Endothelial cell of umbilical vein (primary cell): ENCODE data around the gene SLC25A22. TPM values are rescaled to one million over a fixed set of nuclear protein-coding genes. Genes with fewer than 3 reads are reported as not detected.

Experiments
- BruUV-seq: library from RNA; stranded (reverse); fragments of 400-500 nt; replicated peaks from 2 replicates; lab custom pipeline; 2021; lab: Mats Ljungman, UMichigan
- CTCF ChIA-PET: fragments of 300-600, 350-600 bp; sonication (Branson Sonifier 250); formaldehyde crosslinking; loops from one replicate; lab custom pipeline; 2021; ENCODE audit warnings: antibody characterized with exemption, inconsistent platforms; lab: Charles Lee
- POLR2A ChIA-PET: fragments of 300-600, 350-600 bp; sonication (Branson Sonifier 250); formaldehyde crosslinking; loops from one replicate; lab custom pipeline; 2021; ENCODE audit warnings: antibody characterized with exemption, inconsistent platforms; lab: Charles Lee
- DNase-seq: peaks from one replicate; pipeline ENCODE4 v3.0.0-alpha.2; 2011; ENCODE audit warnings: low read depth, low spot score
- FAIRE-seq: peaks from 2 replicates; lab custom pipeline; 2011; peaks lifted over from hg19 to GRCh38; lab: Jason Lieb, UNC
- H2AFZ ChIP-seq: 2 replicates; pipeline ENCODE4 v1.6.0; 2012; ENCODE audit warnings: low read depth, low read length, control low read depth, inconsistent platforms
- H3K27ac ChIP-seq: 2 replicates; pipeline ENCODE4 v1.5.1; 2011; ENCODE audit warnings: low read depth, mild to moderate bottlenecking, control low read depth, low read length, moderate library complexity; ENCODE audit not compliant: insufficient read depth
- H3K27me3 ChIP-seq, 2 experiments: 2 replicates each; pipeline versions ENCODE4 v1.6.0 to v1.6.1; 2011; ENCODE audit warnings: low read length in 2 of 2, mixed read lengths in 1 of 2; ENCODE audit not compliant: control insufficient read depth in 2 of 2, insufficient read depth in 2 of 2
- H3K36me3 ChIP-seq, 2 experiments: 2 replicates in 1 of 2; 3 replicates in 1 of 2; pipeline ENCODE4 v1.5.1; 2011; ENCODE audit warnings: low read length in 2 of 2, mild to moderate bottlenecking in 1 of 2, moderate library complexity in 1 of 2; ENCODE audit not compliant: control insufficient read depth in 2 of 2, insufficient read depth in 2 of 2; ENCODE audit errors: extremely low read depth in 1 of 2
- H3K4me1 ChIP-seq: 3 replicates; pipeline ENCODE4 v1.5.1; 2011; ENCODE audit warnings: mild to moderate bottlenecking, low read length; ENCODE audit not compliant: control insufficient read depth, insufficient read depth; ENCODE audit errors: extremely low read depth
- H3K4me2 ChIP-seq: 2 replicates; pipeline ENCODE4 v1.6.1; 2011; ENCODE audit warnings: low read length, control low read depth, mixed read lengths; ENCODE audit not compliant: insufficient read depth
- H3K4me3 ChIP-seq, 3 experiments: fragments of 200-600 bp in 1 of 3; sonication (generic), shearing (Covaris generic) in 1 of 3; replicated peaks in 1 of 3; 2 replicates each; pipeline ENCODE4 v1.5.1; 2011 to 2016; ENCODE audit warnings: control low read depth in 3 of 3, low read length in 3 of 3, mild to moderate bottlenecking in 2 of 3, inconsistent platforms in 1 of 3, low read depth in 1 of 3, moderate library complexity in 1 of 3; ENCODE audit not compliant: insufficient read depth in 1 of 3
- H3K79me2 ChIP-seq: 2 replicates; pipeline ENCODE4 v1.6.0; 2012; ENCODE audit warnings: low read length, inconsistent platforms; ENCODE audit not compliant: control insufficient read depth, insufficient read depth
- H3K9ac ChIP-seq: replicated peaks from 2 replicates; pipeline ENCODE3; 2011; ENCODE audit warnings: low read length, control low read depth; ENCODE audit not compliant: insufficient read depth; ENCODE audit errors: extremely low read depth
- H3K9me1 ChIP-seq: replicated peaks from 3 replicates; pipeline ENCODE4 v1.6.0; 2011; ENCODE audit warnings: mild to moderate bottlenecking, low read length; ENCODE audit not compliant: control insufficient read depth, insufficient read depth; ENCODE audit errors: extremely low read depth
- H3K9me3 ChIP-seq: replicated peaks from 2 replicates; pipeline ENCODE4 v1.5.1; 2012; ENCODE audit warnings: low read length, inconsistent platforms; ENCODE audit not compliant: control insufficient read depth, insufficient read depth
- H4K20me1 ChIP-seq: replicated peaks from 2 replicates; pipeline ENCODE3; 2011; ENCODE audit warnings: mild to moderate bottlenecking, low read length; ENCODE audit not compliant: control insufficient read depth, insufficient read depth; ENCODE audit errors: extremely low read depth
- EZH2 ChIP-seq: IDR thresholded peaks from 2 replicates; pipeline ENCODE4 v1.6.1; 2012; ENCODE audit warnings: borderline replicate concordance, low read depth, mild to moderate bottlenecking, moderate library complexity, low read length, inconsistent platforms; ENCODE audit not compliant: severe bottlenecking
- FOS ChIP-seq: IDR thresholded peaks from 2 replicates; pipeline ENCODE4 v1.6.1; 2011; ENCODE audit warnings: mild to moderate bottlenecking, low read length, moderate library complexity, borderline replicate concordance; ENCODE audit not compliant: insufficient read depth
- GATA2 ChIP-seq: IDR thresholded peaks from 2 replicates; pipeline ENCODE4 v1.7.0; 2011; ENCODE audit warnings: low read depth, mild to moderate bottlenecking, moderate library complexity, mixed read lengths, low read length; ENCODE audit not compliant: insufficient read length, insufficient read depth
- JUN ChIP-seq: IDR thresholded peaks from 2 replicates; pipeline ENCODE4 v1.6.1; 2011; ENCODE audit warnings: borderline replicate concordance, low read depth; ENCODE audit not compliant: insufficient read length, insufficient read depth
- MYC ChIP-seq: IDR thresholded peaks from one replicate; pipeline ENCODE4 v1.6.1; 2011; ENCODE audit warnings: mild to moderate bottlenecking, low read depth, low read length
- POLR2A ChIP-seq: IDR thresholded peaks from 2 replicates; pipeline ENCODE4 v1.6.1; 2012; ENCODE audit warnings: low read depth, mild to moderate bottlenecking, control low read depth, low read length
- POLR2AphosphoS5 ChIP-seq: IDR thresholded peaks from 2 replicates; pipeline ENCODE4 v1.6.1; 2012; ENCODE audit warnings: low read depth, mild to moderate bottlenecking, control low read depth, low read length, moderate library complexity; ENCODE audit not compliant: insufficient read depth
- dilution Hi-C: fragments of 300-500 bp; cut with MboI; formaldehyde crosslinking; loops from one replicate; pipeline ENCODE4 v1.15.0; 2019; ENCODE audit warnings: low sequenced_read_pairs; ENCODE audit not compliant: extremely low pct_ligation_motif_present
- intact Hi-C: fragments of 100-400 bp; cut with micrococcal nuclease; formaldehyde crosslinking; loops from one replicate; pipeline ENCODE4 v1.10.0; 2022
- polyA plus RNA-seq, 4 experiments: library from polyadenylated mRNA; depleted of rRNA in 3 of 4; stranded (reverse) in 3 of 4; unstranded in 1 of 4; fragments of >200 nt; gene quantifications; 2 replicates each; pipeline versions ENCODE4 v1.2.1 to v1.2.3, GENCODE V29; 2011 to 2012; ENCODE audit warnings: missing spikeins in 1 of 4
- total RNA-seq: library from RNA; stranded (reverse); gene quantifications from 2 replicates; pipeline ENCODE4 v1.2.3, GENCODE V29; 2021
- TF ChIP-seq, protein P1 (sequence below): IDR thresholded peaks from 2 replicates; pipeline ENCODE4 v1.6.1; 2011; ENCODE audit not compliant: insufficient read depth, insufficient read length
- TF ChIP-seq, protein P2 (sequence below), 2 donors: IDR thresholded peaks; 1 replicate in 1 of 2; 2 replicates in 1 of 2; pipeline ENCODE4 v1.5.1; 2011; ENCODE audit warnings: low read length in 2 of 2, mild to moderate bottlenecking in 2 of 2, moderate library complexity in 2 of 2, control low read depth in 1 of 2, inconsistent platforms in 1 of 2, low read depth in 1 of 2; ENCODE audit not compliant: insufficient read depth in 1 of 2; ENCODE audit errors: extremely low read depth in 1 of 2

Gene SLC25A22
- total and polyA plus RNA-seq, 2 donors (not counting 3 experiments of a cell fraction or from before 2014, with no cell fraction given) = 24.5 to 24.9 TPM

DNA sequence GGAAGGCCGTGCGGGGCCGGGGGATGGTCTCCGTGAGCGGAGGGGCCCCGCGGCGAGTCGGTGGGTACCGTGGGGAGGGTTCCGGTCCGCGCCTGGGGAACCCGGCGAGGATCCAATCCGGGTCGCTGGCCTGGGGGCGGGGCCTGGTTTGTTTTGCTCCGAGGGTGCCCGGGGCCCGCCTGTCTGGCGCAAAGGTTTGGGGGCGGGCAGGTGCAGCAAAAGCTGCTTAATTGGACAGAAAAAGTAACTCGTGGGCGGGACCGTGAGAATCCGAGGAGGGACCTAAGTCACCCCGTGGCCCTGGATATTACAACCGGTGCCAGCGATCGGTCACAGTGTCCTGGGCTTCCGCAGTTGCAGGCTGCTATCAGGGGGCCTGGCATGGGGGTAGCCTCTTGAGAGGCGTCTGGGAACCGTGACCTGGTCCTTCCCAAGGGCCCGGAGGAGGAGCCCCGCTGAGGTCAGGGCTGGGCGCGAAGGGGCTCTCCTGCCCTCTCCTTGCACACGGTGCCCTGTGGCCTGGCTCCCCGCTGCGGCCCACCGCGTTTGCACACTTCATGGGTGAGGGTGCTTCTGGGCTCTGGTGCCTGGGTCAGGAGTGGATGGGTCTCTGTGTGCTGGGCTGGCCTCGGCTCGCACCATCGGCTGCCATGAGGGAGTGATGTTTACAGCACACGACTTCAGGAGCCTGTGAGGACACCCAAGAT, 22.0 kb upstream of the SLC25A22 start:
- Histone ChIP-seq H3K27me3 (no peaks in the 10 kb centered on the region), H3K9me3 (no peaks in the 10 kb centered on the region), H3K27ac (peak overlapping the region; percentile 89), H2AFZ (no peak overlapping the region), H3K4me2 (peak overlapping the region; percentile 63), H3K4me3 (peak overlapping the region; percentile 52 to 79 (median 77)), H3K9me1 (no peaks in the 10 kb centered on the region), H3K9ac (peak overlapping the region; percentile 94), H4K20me1 (no peaks in the 10 kb centered on the region), H3K79me2 (peaks cover 19% of the 10 kb centered on the region), H3K4me1 (peaks cover 20% of the 10 kb centered on the region), H3K36me3 (peaks cover 3 to 17% of the 10 kb centered on the region in 2 experiments)
- peak; percentile 54 for TF ChIP-seq POLR2A
- no peak for TF ChIP-seq EZH2
- TF ChIP-seq POLR2AphosphoS5 = peak; percentile 34
- peak; percentile 85 for FAIRE-seq
- intact Hi-C loops = loop anchor here (1.0 to 2.0 kb wide), 3 partner anchors 9 to 15 kb away; partner anchors contain the start of gene RPLP2
- ChIA-PET POLR2A (interaction anchor here (0.6 to 3.3 kb wide), 7 partner anchors 9 to 30 kb away, joined by 3 to 23 read pairs (median 9); partner anchors contain the start of genes CEND1, RPLP2 and TSPAN4), CTCF (interaction anchor here (1.1 to 2.7 kb wide), 3 partner anchors 9 to 14 kb away, joined by 3 to 11 read pairs (median 7); partner anchors contain the start of gene RPLP2)
- dilution Hi-C loops = no loop called here
- peak; percentile 69 for DNase-seq
- no TSS peak for BruUV-seq

DNA sequence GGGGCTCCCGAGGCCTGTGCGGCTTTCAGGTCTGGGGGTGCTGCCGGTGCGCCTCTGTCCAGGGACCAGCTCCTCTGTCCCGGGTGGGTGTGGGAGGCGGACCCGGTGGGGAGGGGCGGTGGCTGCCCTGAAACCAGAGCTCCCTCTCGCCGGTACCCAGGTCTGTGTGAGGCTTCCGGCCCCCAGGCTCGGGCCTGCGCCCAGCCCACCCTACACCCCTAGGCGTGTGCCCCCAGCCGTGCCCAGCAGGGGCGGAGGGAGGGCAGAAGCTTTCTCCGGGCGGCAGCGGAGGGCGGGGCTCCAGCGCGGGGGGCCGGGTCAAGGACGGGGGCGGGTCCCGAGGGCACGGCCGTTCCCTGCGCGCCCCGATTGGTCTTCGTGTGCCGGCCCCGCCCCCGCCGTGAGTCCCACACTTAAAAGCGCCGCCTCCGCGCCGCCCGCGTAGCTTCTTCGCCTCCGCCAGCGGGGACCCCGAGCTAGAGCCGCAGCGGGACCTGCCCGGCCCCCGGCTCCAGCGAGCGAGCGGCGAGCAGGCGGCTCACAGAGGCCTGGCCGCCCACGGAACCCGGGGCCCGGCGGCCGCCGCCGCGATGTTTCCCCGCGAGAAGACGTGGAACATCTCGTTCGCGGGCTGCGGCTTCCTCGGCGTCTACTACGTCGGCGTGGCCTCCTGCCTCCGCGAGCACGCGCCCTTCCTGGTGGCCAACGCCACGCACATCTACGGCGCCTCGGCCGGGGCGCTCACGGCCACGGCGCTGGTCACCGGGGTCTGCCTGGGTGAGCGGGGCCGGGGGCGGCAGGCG, 21.2 kb upstream of the SLC25A22 start:
- TF ChIP-seq MYC (no peak), JUN (no peak), FOS (no peak), POLR2A (peak; percentile 98), POLR2AphosphoS5 (peak; percentile 97), EZH2 (no peak), GATA2 (no peak)
- TF ChIP-seq, protein P1, sequence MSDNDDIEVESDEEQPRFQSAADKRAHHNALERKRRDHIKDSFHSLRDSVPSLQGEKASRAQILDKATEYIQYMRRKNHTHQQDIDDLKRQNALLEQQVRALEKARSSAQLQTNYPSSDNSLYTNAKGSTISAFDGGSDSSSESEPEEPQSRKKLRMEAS = no peak
- TF ChIP-seq, protein P2, sequence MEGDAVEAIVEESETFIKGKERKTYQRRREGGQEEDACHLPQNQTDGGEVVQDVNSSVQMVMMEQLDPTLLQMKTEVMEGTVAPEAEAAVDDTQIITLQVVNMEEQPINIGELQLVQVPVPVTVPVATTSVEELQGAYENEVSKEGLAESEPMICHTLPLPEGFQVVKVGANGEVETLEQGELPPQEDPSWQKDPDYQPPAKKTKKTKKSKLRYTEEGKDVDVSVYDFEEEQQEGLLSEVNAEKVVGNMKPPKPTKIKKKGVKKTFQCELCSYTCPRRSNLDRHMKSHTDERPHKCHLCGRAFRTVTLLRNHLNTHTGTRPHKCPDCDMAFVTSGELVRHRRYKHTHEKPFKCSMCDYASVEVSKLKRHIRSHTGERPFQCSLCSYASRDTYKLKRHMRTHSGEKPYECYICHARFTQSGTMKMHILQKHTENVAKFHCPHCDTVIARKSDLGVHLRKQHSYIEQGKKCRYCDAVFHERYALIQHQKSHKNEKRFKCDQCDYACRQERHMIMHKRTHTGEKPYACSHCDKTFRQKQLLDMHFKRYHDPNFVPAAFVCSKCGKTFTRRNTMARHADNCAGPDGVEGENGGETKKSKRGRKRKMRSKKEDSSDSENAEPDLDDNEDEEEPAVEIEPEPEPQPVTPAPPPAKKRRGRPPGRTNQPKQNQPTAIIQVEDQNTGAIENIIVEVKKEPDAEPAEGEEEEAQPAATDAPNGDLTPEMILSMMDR (IDR thresholded peaks at IDR 0.05; ENCODE audit: extremely low read depth in 1 of 2, insufficient read depth in 1 of 2, low read depth in 1 of 2, low read length in 2 of 2) = peak in 1 of 2 donors; percentile 14
- peaks cover 20% of the 10 kb centered on the region for H3K4me1 ChIP-seq
- intact Hi-C loops = loop anchor here (1.0 to 2.0 kb wide), 3 partner anchors 10 to 15 kb away; partner anchors contain the start of gene RPLP2
- H3K36me3 ChIP-seq = peaks cover 3 to 13% of the 10 kb centered on the region in 2 experiments
- peak overlapping the region; percentile 70 for H3K4me2 ChIP-seq
- no peaks in the 10 kb centered on the region for H3K9me1 ChIP-seq
- H3K79me2 ChIP-seq = peaks cover 19% of the 10 kb centered on the region
- peak overlapping the region; percentile 89 for H3K27ac ChIP-seq
- H3K27me3 ChIP-seq = no peaks in the 10 kb centered on the region
- dilution Hi-C loops = no loop called here
- CTCF ChIA-PET = interaction anchor here (1.1 to 2.7 kb wide), 4 partner anchors 9 to 15 kb away, joined by 3 to 11 read pairs (median 8); partner anchors contain the start of gene RPLP2
- peak overlapping the region; percentile 93 for H2AFZ ChIP-seq
- DNase-seq = peak; percentile 85
- peak; percentile 87 for FAIRE-seq
- POLR2A ChIA-PET = interaction anchor here (0.6 to 3.3 kb wide), 10 partner anchors 9 to 264 kb away, joined by 3 to 23 read pairs (median 11); partner anchors contain the start of genes CEND1, GATD1, RPLP2 and TSPAN4
- H3K9me3 ChIP-seq = no peaks in the 10 kb centered on the region
- H4K20me1 ChIP-seq = no peaks in the 10 kb centered on the region
- no TSS peak for BruUV-seq
- H3K9ac ChIP-seq = peak overlapping the region; percentile 94
- H3K4me3 ChIP-seq = peak overlapping the region; percentile 66 to 79 (median 77)
